ENCODE data around the gene SLC9C1.
"Not testable (repeated sequence)": the region's sequence is repeated elsewhere in the genome, so short reads cannot be mapped to it uniquely, and the experiment has no call there.

The SLC9C1 gene

DNA sequence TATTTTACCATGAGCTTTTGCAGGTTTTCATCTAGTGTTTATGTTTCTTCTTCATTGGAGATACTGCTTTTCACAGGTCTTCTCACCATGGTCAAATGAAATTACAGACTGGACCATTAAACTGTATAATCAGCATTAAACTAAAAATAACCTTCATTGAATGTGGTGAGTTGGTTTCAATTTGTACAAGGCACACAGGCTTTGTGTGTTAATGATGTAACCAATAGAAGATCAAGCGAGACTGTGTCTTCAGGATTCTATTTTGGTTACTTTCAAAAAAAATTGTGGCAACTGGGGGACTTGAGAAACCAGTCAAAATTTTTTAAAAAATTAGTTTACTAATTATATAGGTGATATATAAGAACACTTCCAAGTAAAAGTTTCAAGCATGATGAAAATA, 106.7 kb downstream of the SLC9C1 start:
- Histone ChIP-seq H3K9me3 (no peaks in the 10 kb centered on the region), H3K4me1 (ENCODE audit: control insufficient read depth in 1 of 2, insufficient read depth in 1 of 2, low read depth in 1 of 2, low read length in 1 of 2) (no peaks in the 10 kb centered on the region), H3K4me3 (ENCODE audit: low read depth in 1 of 2, low read length in 1 of 2) (no peak overlapping the region), H3K27me3 (peaks cover 22% of the 10 kb centered on the region), H3K36me3 (no peaks in the 10 kb centered on the region), H3K27ac (no peak overlapping the region)
- TF ChIP-seq, protein P1, sequence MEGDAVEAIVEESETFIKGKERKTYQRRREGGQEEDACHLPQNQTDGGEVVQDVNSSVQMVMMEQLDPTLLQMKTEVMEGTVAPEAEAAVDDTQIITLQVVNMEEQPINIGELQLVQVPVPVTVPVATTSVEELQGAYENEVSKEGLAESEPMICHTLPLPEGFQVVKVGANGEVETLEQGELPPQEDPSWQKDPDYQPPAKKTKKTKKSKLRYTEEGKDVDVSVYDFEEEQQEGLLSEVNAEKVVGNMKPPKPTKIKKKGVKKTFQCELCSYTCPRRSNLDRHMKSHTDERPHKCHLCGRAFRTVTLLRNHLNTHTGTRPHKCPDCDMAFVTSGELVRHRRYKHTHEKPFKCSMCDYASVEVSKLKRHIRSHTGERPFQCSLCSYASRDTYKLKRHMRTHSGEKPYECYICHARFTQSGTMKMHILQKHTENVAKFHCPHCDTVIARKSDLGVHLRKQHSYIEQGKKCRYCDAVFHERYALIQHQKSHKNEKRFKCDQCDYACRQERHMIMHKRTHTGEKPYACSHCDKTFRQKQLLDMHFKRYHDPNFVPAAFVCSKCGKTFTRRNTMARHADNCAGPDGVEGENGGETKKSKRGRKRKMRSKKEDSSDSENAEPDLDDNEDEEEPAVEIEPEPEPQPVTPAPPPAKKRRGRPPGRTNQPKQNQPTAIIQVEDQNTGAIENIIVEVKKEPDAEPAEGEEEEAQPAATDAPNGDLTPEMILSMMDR (IDR thresholded peaks at IDR 0.05), result no peak

DNA sequence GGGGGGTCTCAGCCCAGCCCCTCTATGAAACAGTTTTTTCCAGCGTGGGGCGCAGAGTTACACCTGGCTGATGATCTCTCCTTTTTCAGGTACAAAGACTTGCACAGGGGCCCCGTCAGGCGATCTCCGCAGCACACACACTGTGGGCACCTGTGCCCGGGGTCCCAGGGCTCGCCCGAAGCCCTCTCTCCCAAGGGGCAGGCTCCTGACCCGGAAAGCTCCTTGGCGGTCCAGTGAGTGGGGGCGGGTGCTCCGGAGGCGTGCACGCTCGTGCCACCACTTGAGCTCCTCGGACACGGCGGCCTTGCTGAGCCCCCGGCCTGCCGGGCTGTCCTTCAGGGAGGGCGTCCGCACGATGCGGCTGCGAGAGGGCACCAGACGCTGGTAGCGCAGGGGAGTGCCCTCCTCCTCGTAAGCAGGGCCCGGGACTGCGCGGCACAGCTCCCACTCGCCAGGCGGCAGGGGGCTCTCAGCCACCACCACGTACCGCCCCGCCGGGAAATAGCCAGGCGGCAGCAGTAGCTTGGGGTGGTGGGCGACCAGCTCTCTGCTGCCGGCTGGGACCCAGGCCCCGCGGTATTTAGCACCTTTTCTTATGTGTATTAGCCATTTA, 108.5 kb downstream of the SLC9C1 start:
- H3K4me1 ChIP-seq (ENCODE audit: control insufficient read depth in 1 of 2, insufficient read depth in 1 of 2, low read depth in 1 of 2, low read length in 1 of 2); H3K36me3 ChIP-seq; H3K27ac ChIP-seq; H3K9me3 ChIP-seq; H3K4me3 ChIP-seq (ENCODE audit: low read depth in 1 of 2, low read length in 1 of 2): not testable (repeated sequence)
- H3K27me3 ChIP-seq, result peaks cover 22% of the 10 kb centered on the region

DNA sequence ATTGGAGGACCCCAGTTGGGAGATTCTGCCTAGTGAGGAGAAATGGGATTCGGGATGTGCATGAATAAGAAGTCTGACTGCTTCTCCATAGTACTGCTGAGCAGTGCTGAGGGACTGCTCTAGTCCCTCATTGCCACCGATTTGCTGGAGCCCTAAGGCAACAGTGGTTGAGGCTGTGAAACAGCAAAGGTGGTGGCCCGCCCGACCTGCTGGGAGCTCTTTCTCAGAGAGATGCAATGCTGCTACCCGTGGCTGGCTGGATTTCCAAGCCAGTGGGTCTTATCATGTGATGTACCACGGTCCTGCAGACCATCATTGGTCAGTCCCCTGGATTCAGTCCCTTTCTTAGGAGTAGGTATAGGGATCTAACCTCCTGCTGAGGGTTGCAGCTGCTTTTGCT, 118.4 kb downstream of the SLC9C1 start:
- no peak overlapping the region for H3K27ac ChIP-seq

DNA sequence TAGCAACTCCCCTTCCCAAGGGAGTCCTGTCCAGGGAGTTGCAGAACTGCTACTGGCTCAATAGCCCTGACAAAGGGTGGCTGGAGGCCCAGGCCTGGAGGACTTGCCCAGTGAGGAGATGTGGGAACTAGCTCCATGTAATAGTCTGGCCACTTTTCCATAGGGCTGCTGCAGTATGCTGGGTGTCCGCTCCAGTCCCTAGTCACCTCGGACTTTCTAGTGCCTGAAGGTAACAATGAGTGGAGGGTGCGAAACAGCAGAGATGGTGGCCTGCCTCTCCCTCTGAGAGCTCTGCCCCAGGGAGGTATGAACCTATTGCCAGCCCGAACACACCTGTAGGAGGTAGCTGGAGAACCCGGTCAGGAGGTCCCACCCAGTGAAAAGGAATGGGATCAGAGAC, 119.0 kb downstream of the SLC9C1 start:
- Histone ChIP-seq H3K36me3 (no peaks in the 10 kb centered on the region), H3K27ac (no peak overlapping the region), H3K9me3 (no peaks in the 10 kb centered on the region), H3K4me1 (ENCODE audit: control insufficient read depth in 1 of 2, insufficient read depth in 1 of 2, low read depth in 1 of 2, low read length in 1 of 2) (no peaks in the 10 kb centered on the region), H3K27me3 (no peaks in the 10 kb centered on the region), H3K4me3 (ENCODE audit: low read depth in 1 of 2, low read length in 1 of 2) (no peak overlapping the region)
- TF ChIP-seq, protein P1 (IDR thresholded peaks at IDR 0.05), result no peak

More for the DNA sequence above, 118.4 kb downstream of the SLC9C1 start:
- TF ChIP-seq, protein P1 (IDR thresholded peaks at IDR 0.05), result no peak
- Histone ChIP-seq H3K4me1 (ENCODE audit: control insufficient read depth in 1 of 2, insufficient read depth in 1 of 2, low read depth in 1 of 2, low read length in 1 of 2) (no peaks in the 10 kb centered on the region), H3K4me3 (ENCODE audit: low read depth in 1 of 2, low read length in 1 of 2) (no peak overlapping the region), H3K27me3 (no peaks in the 10 kb centered on the region), H3K36me3 (no peaks in the 10 kb centered on the region), H3K9me3 (no peaks in the 10 kb centered on the region)

DNA sequence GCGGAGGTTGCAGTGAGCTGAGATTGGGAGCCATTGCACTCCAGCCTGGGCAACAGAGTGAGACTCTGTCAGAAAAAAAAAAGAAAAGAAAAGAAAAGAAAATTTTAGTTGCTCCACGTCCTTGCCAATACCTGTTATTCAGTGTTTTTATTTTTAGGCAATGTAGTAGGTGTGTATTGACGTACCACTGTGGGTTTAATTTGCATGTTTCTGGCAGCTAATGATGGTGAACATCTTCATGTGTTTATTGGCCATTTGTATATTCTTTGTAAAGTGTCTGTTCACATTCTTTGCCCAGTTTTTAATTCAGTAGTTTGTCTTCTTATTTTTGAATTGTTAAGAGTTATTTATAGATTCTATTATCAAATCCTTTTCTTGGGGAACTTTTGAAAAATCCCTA, 122.9 kb downstream of the SLC9C1 start:
- Histone ChIP-seq H3K36me3 (no peaks in the 10 kb centered on the region), H3K4me1 (ENCODE audit: control insufficient read depth in 1 of 2, insufficient read depth in 1 of 2, low read depth in 1 of 2, low read length in 1 of 2) (no peaks in the 10 kb centered on the region), H3K27ac (no peak overlapping the region), H3K27me3 (no peaks in the 10 kb centered on the region), H3K9me3 (no peaks in the 10 kb centered on the region), H3K4me3 (ENCODE audit: low read depth in 1 of 2, low read length in 1 of 2) (no peak overlapping the region)
- TF ChIP-seq, protein P1 (IDR thresholded peaks at IDR 0.05), result no peak

DNA sequence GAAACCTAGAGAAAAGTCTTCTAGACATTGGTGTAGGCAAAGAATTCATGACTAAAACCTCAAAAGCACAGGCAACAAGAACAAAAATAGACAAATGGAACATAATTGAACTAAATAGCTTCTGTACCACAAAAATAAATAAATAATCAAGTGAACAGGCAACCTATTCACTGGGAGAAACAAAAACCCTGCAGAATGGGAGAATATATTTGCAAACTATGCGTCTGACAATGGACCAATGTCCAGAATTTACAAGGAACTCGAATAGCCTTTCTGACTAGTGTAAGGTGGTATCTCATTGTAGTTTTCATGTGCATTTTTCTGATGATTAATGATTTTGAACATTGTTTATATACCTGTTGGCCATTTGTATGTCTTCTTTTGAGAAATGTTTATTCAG, 124.0 kb downstream of the SLC9C1 start:
- H3K9me3 ChIP-seq, result no peaks in the 10 kb centered on the region
- H3K36me3 ChIP-seq, result no peaks in the 10 kb centered on the region
- H3K4me3 ChIP-seq (ENCODE audit: low read depth in 1 of 2, low read length in 1 of 2), result no peak overlapping the region
- TF ChIP-seq, protein P1 (IDR thresholded peaks at IDR 0.05), result no peak
- H3K27ac ChIP-seq, result no peak overlapping the region
- no peaks in the 10 kb centered on the region for H3K4me1 ChIP-seq (ENCODE audit: control insufficient read depth in 1 of 2, insufficient read depth in 1 of 2, low read depth in 1 of 2, low read length in 1 of 2)
- H3K27me3 ChIP-seq, result no peaks in the 10 kb centered on the region

All from neutrophil (primary cell).